Activated B cell treated with CpG ODN at 0.5 μM for 24 hours (primary cell): Measurements from ENCODE around the gene ADCY2. TPM values are rescaled to one million over a fixed set of nuclear protein-coding genes. Genes with fewer than 3 reads are reported as not detected.
"Not testable (repeated sequence)": the region's sequence is repeated elsewhere in the genome, so short reads cannot be mapped to it uniquely, and the experiment has no call there.

ENCODE experiments used
- ATAC-seq: fragments of 200-7000 bp; cut with Tn5 transposase; one replicate; pipeline ENCODE4 v1.10.0; 2021; ENCODE audit warnings: low read depth, mild to moderate bottlenecking, moderate library complexity
- CTCF ChIA-PET: fragments of 350-600 bp; sonication (Branson Sonifier 250); formaldehyde crosslinking; loops from one replicate; lab custom pipeline; 2021; ENCODE audit warnings: antibody characterized with exemption; lab: Charles Lee
- POLR2A ChIA-PET: fragments of 350-600 bp; sonication (Branson Sonifier 250); formaldehyde crosslinking; loops from one replicate; lab custom pipeline; 2021; ENCODE audit warnings: antibody characterized with exemption; lab: Charles Lee
- DNase-seq: peaks from one replicate; pipeline ENCODE4 v3.0.0; 2022
- H3K27ac Mint-ChIP-seq: one replicate; pipeline ENCODE4 v1.8.0; 2020; ENCODE audit warnings: mixed read lengths
- H3K27me3 Mint-ChIP-seq: one replicate; pipeline ENCODE4 v1.8.0; 2021; ENCODE audit warnings: mixed read lengths
- H3K36me3 Mint-ChIP-seq: one replicate; pipeline ENCODE4 v1.8.0; 2021; ENCODE audit warnings: low read depth, mixed read lengths
- H3K4me1 Mint-ChIP-seq: one replicate; pipeline ENCODE4 v1.8.0; 2021; ENCODE audit warnings: mixed read lengths
- H3K4me3 Mint-ChIP-seq: one replicate; pipeline ENCODE4 v1.8.0; 2020; ENCODE audit warnings: mild to moderate bottlenecking, mixed read lengths
- H3K9me3 Mint-ChIP-seq: one replicate; pipeline ENCODE4 v1.8.0; 2020; ENCODE audit warnings: mixed read lengths
- intact Hi-C: fragments of 100-400 bp; cut with micrococcal nuclease; formaldehyde crosslinking; loops from one replicate; pipeline ENCODE4 v1.15.1; 2024
- total RNA-seq: library from RNA; stranded (reverse); gene quantifications from 2 replicates; pipeline ENCODE4 v1.2.3, GENCODE V29; 2022
- TF ChIP-seq, protein P1 (sequence below): fragments of 200-600 bp; IDR thresholded peaks from one replicate; pipeline ENCODE4 v1.8.0; 2022; ENCODE audit warnings: antibody characterized with exemption, mild to moderate bottlenecking

Gene ADCY2
- total RNA-seq, 1 donor from 2014 or later: not detected

DNA sequence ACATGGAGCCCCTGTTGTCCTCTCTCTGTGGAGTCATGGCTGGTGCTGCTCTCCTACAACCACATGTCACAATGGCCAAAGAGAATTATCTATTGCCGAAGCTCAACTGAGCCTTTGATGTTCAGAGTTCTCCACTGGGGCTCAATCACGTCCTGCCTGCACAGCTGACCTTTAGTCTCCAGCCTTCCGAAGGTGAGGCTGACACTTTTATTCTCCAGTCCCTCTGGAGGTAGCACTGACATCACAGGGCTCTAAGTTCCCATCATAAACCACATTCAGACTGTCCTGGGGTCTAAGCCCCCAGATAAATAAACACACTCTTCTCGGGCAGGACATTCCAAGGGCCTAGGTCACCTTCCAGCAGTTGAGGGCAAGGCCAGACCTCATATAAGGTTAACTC lies 23.4 kb downstream of the ADCY2 start:
- Mint-ChIP-seq H3K27ac (no peak overlapping the region), H3K27me3 (no peaks in the 10 kb centered on the region), H3K4me3 (no peak overlapping the region), H3K4me1 (no peaks in the 10 kb centered on the region), H3K9me3 (peaks cover 1% of the 10 kb centered on the region), H3K36me3 (no peaks in the 10 kb centered on the region)
- TF ChIP-seq, protein P1, sequence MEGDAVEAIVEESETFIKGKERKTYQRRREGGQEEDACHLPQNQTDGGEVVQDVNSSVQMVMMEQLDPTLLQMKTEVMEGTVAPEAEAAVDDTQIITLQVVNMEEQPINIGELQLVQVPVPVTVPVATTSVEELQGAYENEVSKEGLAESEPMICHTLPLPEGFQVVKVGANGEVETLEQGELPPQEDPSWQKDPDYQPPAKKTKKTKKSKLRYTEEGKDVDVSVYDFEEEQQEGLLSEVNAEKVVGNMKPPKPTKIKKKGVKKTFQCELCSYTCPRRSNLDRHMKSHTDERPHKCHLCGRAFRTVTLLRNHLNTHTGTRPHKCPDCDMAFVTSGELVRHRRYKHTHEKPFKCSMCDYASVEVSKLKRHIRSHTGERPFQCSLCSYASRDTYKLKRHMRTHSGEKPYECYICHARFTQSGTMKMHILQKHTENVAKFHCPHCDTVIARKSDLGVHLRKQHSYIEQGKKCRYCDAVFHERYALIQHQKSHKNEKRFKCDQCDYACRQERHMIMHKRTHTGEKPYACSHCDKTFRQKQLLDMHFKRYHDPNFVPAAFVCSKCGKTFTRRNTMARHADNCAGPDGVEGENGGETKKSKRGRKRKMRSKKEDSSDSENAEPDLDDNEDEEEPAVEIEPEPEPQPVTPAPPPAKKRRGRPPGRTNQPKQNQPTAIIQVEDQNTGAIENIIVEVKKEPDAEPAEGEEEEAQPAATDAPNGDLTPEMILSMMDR: no peak
- intact Hi-C loops: no loop called here
- ChIA-PET CTCF (no interaction called here), POLR2A (no interaction called here)
- ATAC-seq (no peak), DNase-seq (no peak)

DNA sequence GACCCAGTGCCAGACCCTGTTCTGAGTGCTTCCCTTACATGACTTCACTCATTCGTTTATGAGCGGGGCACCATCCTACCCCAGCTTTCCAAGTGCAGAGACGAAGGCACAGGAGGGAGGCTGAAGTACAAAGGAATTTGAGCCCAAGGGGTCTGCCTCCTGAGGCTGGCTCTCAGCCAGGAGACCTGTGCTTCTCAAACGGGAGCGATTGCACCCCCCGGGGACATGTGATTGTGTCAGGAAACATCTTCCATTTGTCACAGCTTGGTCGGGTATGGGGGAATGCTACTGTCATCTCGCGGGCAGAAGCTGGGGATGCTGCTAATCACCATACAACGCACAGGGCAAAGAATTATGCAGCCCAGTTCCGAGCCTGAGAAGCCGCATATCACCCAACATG lies 23.9 kb downstream of the ADCY2 start:
- H3K27me3 Mint-ChIP-seq: no peaks in the 10 kb centered on the region
- no peak overlapping the region for H3K27ac Mint-ChIP-seq
- DNase-seq (no peak), ATAC-seq (no peak)
- H3K4me3 Mint-ChIP-seq: no peak overlapping the region
- peaks cover 1% of the 10 kb centered on the region for H3K9me3 Mint-ChIP-seq
- TF ChIP-seq, protein P1: no peak
- ChIA-PET CTCF (no interaction called here), POLR2A (no interaction called here)
- H3K36me3 Mint-ChIP-seq: no peaks in the 10 kb centered on the region
- no peaks in the 10 kb centered on the region for H3K4me1 Mint-ChIP-seq
- intact Hi-C loops: no loop called here

DNA sequence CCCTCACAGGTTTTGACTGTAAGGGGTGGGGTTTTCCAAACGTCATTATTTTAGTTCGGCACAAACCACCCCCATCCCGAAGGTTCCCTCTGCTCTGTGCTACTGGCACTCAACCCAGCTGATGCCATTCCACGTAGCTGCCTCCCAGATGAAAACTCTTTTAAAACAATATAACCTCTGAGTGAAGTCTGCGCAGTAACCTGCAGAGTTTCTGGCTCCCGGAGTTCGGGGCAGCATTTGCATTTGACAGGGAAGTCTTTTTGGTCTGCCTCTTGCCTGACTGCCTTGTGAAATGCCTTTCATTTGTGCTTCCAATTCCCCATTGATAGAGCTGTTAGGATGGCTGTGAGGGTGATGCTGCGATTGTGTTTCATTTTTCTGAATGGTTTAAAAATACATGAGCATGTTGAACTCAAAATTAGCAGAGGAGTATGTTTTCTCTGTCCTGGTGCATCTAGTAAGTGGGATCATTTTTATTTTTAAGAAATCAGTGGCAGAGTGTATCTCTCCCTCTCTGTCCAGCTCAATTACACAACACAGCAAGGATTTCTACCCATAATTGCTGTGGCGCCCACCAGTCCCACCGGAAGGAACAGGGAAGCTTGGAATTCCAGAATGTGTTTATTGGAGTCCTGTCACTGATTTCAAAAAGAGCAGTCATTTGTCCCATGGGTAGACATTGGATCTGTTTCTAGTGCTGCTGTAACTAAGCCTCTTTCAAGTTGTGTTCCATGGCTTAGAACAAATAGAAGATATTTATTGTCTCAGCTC lies 24.8 kb downstream of the ADCY2 start:
- ChIA-PET CTCF (no interaction called here), POLR2A (no interaction called here)
- Mint-ChIP-seq H3K27ac (no peak overlapping the region), H3K4me3 (no peak overlapping the region), H3K9me3 (peaks cover 1% of the 10 kb centered on the region), H3K27me3 (no peaks in the 10 kb centered on the region), H3K4me1 (no peaks in the 10 kb centered on the region), H3K36me3 (no peaks in the 10 kb centered on the region)
- TF ChIP-seq, protein P1: no peak
- ATAC-seq: no peak
- DNase-seq: no peak
- intact Hi-C loops: no loop called here

DNA sequence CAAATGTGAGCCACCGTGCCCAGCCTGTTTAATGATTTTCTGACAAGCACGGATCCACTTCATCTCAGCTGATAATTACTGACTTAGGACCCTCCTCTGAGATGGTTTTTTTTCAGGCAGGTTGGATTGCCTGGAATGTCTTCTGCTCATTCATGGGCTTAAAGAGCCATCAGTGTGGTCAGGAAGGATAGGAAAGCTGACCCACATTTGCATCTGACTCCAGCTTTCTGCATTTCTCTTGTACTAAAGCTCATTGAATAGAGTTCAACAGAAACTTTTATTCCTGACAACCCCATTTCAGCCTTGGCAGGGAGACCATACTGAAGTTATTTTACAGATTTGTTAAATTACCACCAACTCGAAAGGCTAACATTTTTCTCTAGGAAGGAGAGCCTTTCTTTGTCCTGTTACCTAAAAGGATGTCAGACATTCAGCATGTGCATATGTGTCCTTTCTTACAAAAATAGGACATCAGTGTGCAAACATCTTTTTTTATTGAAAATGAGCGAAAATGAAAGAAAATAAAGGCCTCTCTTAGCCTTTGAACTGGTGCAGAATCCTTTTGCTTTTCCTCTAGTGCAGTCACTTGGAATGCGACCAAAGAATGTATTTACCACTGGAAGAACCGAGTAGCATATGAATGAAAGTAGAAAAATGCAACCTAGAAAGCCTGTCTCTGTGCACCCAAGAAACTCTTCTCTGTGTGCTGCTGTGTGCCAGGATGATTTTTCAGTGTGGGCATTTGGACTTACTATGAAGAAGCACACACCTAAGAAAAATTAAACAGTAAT lies 26.6 kb downstream of the ADCY2 start:
- Mint-ChIP-seq H3K4me1 (no peaks in the 10 kb centered on the region), H3K27me3 (no peaks in the 10 kb centered on the region), H3K4me3 (no peak overlapping the region), H3K36me3 (no peaks in the 10 kb centered on the region), H3K9me3 (no peaks in the 10 kb centered on the region), H3K27ac (no peak overlapping the region)
- CTCF ChIA-PET: no interaction called here
- ATAC-seq (no peak), DNase-seq (no peak)
- TF ChIP-seq, protein P1: no peak
- intact Hi-C loops: no loop called here
- POLR2A ChIA-PET: no interaction called here

DNA sequence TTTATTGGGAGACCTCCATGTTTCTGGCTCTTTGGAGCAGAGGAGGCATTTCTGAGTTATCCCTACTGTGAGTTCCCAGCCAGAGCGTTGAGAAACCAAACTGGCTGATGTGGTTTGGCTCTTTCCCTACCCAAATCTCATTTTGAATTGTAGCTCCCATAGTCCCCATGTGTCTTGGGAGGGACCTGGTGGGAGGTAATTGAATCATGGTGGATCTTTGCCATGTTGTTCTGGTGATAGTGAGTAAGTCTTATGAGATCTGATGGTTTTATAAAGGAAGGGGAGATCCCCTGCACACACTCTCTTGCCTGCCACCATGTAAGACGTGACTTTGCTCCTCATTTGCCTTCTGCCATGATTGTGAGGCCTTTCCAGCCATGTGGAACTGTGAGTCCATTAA lies 27.3 kb downstream of the ADCY2 start:
- CTCF ChIA-PET, ATAC-seq: not testable (repeated sequence)

More for the DNA sequence above, 27.3 kb downstream of the ADCY2 start:
- H3K4me3 Mint-ChIP-seq, H3K9me3 Mint-ChIP-seq, H3K27me3 Mint-ChIP-seq, DNase-seq, H3K4me1 Mint-ChIP-seq, intact Hi-C loops, POLR2A ChIA-PET, H3K27ac Mint-ChIP-seq, H3K36me3 Mint-ChIP-seq: not testable (repeated sequence)
